Measurements from ENCODE around the gene SPEG.

The SPEG gene

DNA sequence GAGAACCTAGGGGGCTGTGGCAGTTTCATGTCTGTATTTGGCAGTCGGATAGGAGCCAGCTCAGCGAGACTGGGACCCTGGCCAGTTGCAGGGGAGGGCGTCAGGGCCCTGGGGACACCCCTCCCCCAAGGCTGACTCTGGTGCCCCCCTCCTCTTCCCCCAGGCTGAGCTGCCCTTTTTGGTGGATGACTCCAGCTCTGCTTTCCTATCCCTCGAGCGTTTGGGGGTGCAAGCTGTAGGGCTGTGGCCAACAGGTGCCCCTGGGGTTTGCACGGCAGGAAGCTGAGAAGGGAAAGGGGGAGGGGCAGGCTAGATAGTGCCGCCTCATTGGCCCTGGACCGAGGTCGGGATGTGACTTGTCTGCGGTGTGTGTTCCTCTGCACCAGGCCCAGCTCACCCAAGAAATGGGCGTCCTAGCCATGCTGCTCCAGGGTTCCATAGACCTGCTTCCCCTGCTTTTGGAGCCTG, 26.4 kb downstream of the SPEG start:
- DNase-seq (ENCODE audit: low read depth in 2 of 2) = no peak

DNA sequence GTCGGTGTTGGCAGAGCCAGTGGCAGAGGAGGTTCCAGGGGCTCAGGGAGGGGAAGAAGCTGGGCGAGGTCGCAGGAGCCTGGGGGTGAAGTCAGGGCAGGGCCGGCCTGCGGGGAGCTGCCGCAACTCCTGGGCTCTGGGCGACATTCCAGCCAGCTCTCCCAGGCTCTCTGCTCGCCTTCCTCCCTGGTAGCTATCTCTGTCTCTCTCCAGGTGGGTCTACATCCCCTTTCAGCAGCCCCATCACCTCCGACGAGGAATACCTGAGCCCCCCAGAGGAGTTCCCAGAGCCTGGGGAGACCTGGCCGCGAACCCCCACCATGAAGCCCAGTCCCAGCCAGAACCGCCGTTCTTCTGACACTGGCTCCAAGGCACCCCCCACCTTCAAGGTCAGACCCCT, 27.0 kb downstream of the SPEG start:
- DNase-seq (ENCODE audit: low read depth in 2 of 2) = no peak

DNA sequence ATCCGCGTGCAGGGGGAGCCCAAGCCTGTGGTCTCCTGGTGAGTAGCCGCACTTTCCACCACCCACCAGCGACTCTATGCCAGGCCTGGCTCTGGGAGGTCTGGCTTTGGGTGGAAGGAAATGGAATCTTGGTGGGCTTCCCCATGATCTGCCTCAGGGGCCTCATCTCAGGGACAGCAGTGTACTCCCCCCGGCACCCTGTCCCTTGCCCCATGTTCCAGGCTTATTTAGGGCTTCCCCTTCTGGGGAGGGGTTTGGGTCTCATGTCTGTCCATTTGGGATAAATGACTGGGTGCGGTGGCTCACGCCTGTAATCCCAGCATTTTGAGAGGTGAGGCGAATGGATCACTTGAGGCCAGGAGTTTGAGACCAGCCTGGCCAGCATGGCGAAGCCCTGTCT, 27.7 kb downstream of the SPEG start:
- DNase-seq (ENCODE audit: low read depth in 2 of 2) = no peak

DNA sequence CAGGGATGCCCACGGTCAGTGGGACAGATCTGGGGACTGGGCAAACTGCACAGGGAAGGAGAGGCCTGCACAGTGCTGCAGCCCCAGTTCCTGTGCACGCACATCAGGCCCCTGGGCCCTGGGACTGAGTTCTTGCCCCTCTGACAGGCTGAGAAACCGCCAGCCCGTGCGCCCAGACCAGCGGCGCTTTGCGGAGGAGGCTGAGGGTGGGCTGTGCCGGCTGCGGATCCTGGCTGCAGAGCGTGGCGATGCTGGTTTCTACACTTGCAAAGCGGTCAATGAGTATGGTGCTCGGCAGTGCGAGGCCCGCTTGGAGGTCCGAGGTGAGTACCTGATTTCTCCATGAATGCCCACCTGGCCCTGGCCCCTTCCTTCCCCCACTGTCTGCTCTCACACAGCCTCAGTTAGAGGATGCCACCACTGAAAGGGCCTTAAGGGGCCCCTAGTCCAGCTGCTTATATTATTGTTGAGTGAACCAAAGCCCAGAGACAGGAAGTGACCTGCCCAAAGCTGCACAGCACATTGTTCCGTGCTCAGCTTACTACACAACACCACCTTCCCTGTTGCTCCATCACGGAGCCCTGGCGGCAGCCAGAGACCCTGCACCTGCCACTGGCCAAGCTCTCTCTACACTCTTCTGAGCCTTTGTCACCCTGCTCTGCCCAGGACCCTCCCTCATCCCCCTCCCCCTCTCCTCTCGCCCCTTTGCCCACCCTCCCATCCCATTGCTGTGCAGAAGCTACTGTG, 29.8 kb downstream of the SPEG start:
- no peak for DNase-seq (ENCODE audit: low read depth in 2 of 2)

DNA sequence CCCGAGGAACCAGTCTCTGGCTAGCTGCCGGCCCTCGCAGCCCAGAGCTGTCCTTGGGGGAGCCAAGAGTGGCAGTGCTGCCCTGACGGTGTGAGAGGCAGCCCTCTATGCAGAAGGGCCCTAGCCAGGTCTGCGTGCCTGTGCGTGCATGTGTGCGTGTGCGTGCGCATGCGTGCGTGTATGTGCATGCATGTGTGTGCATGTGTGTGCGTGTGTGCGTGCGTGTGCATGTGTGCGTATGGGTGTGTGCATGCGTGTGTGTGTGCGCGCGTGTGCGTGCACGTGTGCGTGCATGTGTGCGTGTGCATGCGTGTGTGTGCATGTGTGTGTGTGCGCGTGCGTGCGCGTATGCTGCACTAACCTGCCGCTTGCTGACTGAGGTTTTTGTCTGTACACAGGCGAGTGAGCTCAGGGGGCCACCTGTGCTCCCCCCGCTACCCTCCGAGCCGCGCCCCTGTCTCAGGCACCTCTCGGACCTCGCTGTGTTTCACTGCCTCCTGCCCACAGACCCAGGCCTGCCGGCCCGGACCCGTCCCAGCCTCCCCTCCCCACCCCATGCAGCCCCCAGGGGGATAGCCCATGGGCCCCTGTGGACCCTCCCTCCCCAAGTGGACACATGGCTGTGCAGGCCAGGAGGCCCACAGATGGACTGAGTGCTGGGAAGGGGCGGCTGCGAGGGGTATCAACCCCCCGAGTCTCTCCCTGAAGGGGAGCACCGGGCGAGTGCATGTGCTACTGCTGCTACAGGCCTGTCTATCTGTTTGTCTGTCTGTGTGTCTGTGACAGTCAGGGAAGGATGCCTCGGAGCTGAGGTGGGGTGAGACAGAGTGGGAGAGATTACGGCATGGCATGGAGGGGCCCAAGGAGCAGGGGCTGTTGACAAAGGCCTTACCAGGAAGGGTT, 31.3 kb downstream of the SPEG start:
- no peak for DNase-seq (ENCODE audit: low read depth in 2 of 2)

DNA sequence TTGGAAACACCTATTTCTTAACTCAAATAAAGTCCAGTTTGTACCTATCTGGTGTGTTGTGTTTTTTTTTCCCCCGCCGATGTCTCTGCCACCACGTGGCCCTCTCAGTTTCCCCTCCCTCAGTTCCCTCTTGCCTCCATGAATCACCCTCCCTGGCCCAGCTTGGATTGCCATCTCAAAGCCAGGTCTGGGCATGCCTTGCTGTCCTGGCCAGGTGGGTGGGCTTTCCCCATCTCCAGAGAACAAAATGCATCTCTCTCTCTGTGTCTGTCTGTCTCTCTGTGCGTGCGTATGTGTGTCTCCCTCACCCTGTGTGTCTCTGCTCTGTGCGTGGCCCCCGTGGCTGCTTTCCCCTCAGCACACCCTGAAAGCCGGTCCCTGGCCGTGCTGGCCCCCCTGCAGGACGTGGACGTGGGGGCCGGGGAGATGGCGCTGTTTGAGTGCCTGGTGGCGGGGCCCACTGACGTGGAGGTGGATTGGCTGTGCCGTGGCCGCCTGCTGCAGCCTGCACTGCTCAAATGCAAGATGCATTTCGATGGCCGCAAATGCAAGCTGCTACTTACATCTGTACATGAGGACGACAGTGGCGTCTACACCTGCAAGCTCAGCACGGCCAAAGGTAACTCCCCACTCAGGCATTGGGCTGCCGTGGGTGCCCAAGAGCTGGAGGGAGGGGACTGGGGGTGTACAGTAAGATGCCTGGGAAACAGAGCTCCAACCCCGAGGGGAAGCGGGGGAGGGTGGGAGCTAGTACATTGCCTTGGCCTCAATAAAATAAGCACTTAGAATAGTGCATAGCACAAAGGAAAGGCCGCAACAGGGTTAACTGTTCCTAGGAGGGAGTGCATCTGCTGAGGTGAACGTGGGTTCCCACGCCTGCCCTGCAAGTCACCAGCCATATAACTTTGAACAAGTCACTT, 32.4 kb downstream of the SPEG start:
- DNase-seq (ENCODE audit: low read depth in 2 of 2) = no peak

DNA sequence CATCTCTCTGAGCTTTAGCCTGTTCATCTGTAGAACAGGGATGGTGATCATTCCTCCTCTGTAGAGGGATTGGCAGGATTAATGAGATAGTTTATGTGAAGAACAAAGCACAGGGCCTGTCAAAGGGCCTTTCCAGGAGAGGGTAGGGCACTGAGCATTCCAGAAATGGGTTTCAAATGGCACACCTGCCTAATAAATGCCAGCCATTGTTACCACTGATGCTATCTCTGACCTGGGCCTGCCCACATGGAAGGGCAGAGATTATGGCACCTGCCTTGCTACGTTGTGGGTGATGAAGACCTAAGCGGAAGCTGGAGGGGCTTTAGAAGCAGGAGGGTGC, 33.1 kb downstream of the SPEG start:
- DNase-seq (ENCODE audit: low read depth in 2 of 2) = no peak

DNA sequence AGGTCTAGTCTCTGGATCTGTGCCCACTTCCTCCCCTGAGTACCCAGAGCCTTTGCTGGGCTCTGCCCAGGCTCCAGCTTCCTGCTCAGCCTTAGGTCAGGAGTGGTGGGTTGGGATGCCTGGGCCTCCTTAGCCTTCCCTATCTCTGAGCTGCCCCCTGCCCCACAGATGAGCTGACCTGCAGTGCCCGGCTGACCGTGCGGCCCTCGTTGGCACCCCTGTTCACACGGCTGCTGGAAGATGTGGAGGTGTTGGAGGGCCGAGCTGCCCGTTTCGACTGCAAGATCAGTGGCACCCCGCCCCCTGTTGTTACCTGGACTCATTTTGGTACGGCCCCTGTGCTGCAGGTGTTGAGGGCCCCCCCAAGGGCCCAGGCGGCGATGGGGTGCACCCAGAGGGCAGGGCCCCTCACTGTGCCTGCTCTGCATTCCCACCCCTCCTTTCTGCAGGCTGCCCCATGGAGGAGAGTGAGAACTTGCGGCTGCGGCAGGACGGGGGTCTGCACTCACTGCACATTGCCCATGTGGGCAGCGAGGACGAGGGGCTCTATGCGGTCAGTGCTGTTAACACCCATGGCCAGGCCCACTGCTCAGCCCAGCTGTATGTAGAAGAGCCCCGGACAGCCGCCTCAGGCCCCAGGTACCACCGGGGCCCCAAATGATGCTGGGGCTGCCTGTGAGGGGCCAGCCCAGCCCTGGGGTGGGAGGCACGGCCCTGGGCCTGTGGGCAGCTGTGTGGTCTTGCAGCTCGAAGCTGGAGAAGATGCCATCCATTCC, 34.0 kb downstream of the SPEG start:
- no peak for DNase-seq (ENCODE audit: low read depth in 2 of 2)

DNA sequence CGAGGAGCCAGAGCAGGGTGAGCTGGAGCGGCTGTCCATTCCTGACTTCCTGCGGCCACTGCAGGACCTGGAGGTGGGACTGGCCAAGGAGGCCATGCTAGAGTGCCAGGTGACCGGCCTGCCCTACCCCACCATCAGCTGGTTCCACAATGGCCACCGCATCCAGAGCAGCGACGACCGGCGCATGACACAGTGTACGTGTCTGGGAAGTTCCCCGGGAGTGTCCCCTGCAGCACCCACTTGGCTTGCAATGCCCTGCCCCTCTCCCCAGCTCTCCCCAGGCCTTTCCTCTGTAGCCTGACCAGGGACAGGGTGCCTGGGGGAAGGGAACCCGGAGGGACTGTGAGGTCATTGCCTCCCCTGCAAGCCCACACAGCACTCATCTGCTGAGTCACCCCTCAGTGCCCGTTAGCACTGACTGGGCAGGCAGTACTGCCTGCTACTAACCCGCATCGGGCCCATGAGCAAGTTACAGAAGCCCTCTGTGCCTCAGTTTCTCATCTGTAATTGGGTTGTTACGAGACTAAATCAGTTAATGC, 34.6 kb downstream of the SPEG start:
- DNase-seq (ENCODE audit: low read depth in 2 of 2) = no peak

DNA sequence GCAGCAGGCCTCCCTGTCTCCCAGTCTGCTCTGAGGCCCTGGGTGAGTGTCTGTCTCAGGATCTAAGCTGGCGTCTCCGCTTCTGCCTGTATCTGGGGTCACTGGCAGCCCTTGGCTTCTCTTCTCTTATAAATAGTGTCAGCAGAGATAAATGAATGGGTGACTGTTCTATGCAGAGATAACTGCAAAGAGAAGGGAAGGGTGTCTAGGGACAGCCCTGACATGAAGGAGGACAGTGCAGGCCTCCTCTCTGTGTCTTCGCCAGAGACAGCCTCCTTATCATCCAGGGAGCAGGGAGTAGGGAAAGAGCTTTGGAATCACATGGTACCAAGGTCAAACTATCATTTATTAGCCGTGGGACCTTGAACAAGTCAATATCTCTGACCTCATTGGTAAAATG, 35.8 kb downstream of the SPEG start:
- DNase-seq (ENCODE audit: low read depth in 2 of 2) = no peak

DNA sequence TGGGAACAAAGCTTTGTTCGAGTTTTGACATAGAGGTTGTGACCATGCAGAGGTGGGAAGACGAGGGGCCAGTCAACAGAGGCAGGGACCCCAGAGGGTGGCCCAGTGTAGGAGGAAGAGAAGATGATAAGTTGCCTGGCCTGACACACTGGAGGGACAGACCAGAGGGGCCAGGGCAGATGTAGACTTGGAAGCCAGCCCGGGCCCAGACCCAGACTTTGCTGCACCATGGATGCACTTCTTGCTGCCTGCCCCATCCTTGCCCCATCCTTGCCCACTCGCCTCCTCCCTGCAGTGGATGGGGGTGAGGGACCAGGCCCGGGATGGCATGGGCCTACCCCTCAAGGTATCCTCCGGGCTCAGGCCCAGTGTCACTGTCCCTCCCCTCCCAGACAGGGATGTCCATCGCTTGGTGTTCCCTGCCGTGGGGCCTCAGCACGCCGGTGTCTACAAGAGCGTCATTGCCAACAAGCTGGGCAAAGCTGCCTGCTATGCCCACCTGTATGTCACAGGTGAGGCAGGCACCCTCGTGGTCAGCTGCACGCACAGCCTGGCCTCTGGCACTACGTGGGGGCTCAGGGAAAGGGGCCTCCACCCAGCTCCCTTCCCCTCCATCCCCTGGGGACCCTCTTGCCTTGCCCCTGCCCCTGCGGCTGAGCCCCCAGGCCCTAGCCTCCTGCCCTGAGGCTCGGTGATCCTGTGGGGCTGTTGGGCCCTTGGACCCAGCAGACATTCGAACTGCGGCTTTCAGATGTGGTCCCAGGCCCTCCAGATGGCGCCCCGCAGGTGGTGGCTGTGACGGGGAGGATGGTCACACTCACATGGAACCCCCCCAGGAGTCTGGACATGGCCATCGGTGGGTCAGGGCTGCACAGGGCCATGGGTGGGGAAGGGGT, 37.1 kb downstream of the SPEG start:
- DNase-seq (ENCODE audit: low read depth in 2 of 2) = no peak

DNA sequence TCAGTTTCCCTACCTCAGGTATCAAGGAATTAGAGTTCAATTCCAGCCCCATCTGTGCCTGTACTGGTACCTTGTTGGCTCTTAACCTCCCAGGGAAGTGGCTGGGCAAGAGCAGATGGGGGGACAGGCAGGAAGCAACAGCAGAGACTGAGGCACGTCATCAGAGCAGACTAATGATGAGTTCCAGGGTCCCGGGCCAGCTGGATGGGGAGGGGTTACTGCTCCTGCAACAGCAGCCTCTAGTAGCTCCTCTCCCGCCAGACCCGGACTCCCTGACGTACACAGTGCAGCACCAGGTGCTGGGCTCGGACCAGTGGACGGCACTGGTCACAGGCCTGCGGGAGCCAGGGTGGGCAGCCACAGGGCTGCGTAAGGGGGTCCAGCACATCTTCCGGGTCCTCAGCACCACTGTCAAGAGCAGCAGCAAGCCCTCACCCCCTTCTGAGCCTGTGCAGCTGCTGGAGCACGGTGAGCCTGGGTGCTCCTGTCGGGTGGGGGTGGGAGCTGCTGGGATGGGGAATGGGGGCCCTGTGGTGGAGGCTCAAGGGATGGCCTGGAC, 38.1 kb downstream of the SPEG start:
- no peak for DNase-seq (ENCODE audit: low read depth in 2 of 2)

DNA sequence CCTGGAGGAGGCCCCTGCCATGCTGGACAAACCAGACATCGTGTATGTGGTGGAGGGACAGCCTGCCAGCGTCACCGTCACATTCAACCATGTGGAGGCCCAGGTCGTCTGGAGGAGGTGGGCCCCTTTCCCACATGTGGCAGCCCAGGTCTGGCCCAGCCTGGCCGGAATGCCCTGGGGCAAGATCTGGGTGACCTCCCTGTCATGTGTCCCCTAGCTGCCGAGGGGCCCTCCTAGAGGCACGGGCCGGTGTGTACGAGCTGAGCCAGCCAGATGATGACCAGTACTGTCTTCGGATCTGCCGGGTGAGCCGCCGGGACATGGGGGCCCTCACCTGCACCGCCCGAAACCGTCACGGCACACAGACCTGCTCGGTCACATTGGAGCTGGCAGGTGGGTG, 38.9 kb downstream of the SPEG start:
- DNase-seq (ENCODE audit: low read depth in 2 of 2) = no peak

DNA sequence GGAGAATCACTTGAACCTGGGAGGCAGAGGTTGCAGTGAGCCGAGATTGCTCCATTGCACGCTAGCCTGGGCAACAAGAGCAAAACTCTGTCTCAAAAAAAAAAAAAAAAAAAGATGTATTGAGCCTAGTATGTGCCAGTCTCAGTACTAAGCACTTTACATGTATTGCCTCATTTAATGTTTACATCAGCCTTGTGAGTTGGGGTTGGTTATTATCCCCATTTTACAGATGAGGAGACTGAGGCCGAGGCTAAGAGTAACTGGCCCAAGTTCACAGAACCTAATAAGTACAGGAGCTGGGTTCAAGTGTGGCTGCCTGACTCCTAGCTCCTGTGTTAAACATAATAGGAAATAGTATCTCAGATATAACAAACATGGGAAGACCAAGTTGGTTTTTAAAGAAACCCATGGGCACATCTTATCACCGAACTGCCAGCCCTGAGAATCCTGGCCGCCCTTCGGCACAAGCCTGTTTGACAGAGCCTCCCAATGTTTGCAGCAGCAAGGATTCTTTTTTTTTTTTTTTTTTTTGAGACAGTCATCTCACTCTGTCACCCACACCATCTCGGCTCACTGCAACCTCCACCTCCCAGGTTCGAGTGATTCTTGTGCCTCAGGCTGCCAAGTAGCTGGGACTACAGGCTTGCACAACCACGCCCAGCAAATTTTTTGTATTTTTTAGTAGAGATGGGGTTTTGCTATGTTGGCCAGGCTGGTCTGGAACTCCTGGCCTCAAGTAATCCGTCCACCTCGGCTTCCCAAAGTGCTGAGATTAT, 39.8 kb downstream of the SPEG start:
- DNase-seq (ENCODE audit: low read depth in 2 of 2) = no peak

DNA sequence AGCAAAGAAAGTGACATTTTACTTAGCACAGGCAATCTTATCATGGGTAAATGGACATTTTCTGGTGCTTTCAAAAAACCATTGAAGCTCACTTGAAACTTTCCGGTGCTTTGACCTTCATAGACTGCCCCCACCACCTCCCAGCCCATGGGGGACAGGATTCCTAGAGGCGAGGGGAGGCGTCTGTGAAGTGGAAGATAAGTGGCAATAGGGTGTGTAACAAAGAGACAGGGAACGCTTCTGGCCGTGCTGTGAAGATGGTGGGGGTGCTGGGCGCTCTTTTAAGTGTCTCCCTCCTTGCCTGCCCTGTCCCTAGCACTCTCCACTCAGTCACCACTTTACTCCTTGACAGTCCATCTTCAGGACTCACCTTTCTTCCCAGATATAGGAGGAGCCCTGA, 40.6 kb downstream of the SPEG start:
- DNase-seq (ENCODE audit: low read depth in 2 of 2) = no peak

DNA sequence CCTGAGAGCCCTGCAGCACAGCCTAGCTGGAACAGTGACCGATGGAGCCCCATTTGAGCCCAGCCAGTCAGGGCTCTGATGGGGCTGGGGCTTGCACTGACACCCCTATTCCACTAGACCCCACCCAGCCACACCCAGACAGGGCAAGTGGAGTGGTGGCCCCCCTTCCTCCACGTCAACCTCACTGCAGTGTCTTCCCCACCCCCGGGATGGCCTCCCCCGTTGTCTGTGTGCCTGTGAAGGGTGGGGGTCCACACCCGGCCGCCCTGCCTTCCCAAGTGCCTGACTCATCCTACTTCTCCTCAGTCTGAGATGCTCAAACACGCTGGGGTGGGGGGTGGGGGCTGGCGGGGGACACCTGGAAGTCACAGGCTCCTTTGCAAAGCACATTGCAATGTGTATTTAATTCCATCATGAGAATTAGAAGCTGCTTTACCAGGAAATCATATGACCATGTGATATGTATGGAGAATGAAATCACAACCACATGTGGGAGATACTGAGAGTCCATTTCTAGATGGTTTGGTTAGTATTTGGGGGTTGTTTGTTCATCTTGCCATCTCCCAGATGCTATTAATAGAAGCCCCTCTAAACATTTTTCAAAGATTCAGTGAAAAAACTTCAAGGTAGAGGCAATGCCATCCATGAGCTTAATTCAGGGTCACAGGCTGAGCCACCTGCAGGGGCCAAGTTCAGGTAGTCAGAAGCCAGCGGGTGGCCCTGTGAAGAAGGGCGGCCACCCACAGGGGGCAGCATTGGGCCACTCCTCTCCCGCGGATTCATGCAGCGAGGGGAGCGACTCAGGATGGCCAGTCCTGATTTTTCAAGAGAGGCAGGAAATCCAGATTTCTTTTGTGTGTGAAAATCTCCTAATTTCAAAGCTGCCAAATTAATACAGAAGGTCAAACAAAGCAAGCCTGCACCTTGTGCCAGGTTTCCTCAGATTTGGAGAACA, 41.3 kb downstream of the SPEG start:
- DNase-seq (ENCODE audit: low read depth in 2 of 2) = peak; percentile 35 to 69

DNA sequence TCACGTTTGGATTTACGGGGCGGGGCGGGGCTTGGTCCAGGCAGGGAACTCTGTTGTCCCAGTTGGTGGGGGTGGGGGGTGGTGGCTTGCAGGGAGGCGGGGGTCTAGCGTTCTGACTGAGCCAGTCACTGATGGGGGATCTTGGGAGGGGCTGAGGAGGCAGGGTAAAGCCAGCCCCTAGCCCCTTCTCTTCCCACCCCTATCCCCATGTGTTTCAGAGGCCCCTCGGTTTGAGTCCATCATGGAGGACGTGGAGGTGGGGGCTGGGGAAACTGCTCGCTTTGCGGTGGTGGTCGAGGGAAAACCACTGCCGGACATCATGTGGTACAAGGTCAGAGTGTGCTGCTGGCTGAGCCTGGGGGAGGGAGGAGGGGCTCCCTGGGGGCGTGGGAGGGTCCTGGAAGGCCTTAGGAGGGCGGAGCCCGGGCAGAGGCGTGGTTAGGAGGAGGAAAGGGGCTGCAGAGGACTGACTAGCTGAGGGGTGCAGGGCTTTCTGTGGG, 42.1 kb downstream of the SPEG start:
- no peak for DNase-seq (ENCODE audit: low read depth in 2 of 2)

DNA sequence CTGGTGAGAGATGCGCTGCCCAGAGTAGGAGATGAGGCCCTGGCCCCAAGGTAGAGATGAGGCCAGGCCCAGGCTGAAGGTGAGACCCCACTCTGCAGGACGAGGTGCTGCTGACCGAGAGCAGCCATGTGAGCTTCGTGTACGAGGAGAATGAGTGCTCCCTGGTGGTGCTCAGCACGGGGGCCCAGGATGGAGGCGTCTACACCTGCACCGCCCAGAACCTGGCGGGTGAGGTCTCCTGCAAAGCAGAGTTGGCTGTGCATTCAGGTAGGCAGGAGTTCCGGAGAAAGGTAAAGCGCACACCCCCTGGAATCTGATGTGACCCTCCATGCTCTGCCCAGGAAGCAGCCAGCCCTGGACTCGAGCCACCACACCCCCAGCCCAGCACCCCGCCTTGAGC, 42.5 kb downstream of the SPEG start:
- no peak for DNase-seq (ENCODE audit: low read depth in 2 of 2)
